NCI-H2171 (cell line): ENCODE measurements around the gene KLHL22.
"Not testable (repeated sequence)": the region's sequence is repeated elsewhere in the genome, so short reads cannot be mapped to it uniquely, and the experiment has no call there.

Experiments
- DNase-seq: peaks from one replicate; lab custom pipeline; 2025; lab: John Stamatoyannopoulos, UW

KLHL22 gene

DNA sequence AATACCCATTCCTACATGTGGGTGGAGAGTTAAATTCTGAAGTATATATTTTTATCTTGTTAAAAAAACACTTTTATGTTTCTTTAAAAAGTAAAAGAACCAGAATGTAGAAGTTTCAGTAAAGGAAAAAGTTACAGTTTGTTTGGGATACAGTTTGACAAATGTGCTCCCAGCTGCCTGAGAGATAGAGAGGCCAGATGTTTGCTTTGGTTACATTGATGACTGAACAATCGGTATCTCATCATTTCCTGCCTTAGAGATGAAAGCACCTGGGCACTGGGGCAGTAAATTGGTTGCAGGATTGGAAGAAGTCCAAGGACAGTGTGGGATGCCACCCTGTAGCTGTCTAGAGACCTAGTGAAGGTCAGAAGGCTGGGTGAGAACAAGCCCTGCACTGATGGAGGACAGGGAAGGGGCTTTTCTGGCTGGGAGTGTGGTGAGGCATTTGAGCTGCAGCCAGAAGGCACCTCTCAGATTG lies 28.4 kb upstream of the KLHL22 start:
- no peak for DNase-seq

DNA sequence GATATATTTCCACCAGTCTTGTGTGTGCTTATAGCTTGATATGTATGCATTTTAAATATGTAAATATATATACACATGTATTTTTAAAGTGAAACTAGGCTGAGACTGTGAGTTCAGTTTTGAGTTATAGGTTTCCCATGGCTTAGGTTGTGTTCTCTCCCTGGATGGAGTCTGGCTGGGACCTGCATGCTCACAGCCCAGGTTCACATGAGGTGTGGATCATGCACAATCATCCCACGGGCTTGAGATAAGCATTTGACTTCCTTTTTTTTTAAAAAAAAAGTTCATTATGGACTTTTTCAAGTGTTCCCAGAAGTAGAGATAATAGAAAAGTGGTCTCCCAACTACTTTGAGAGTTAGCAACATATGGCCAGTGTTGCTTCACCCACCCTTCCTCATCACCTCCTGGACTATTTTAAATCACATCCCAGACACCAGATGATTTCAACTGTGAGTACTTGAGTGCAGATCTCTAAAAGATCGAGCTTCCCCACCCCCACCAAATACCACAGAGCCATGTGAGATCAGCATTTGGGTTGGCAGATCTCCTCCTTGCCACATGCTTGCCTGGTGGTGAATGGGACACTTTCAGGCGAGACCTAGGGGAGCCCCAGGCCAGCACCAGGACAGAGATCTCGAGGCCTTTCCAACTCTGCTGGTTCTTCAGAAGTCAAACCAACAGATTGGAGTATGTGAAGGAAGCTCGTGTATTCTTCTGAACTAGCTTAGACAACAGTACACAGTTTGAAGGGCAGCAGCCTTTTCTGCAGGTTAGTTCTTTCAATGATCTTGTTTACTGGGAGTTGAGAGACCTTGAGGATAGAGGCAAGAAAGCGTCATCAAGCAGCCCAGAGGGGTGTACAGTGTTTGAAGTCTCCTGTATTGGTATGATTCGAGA lies 27.7 kb upstream of the KLHL22 start:
- DNase-seq = no peak

- no peak for DNase-seq
Measured at GRCh38 chr22:20522134-20523004, 26.8 kb upstream of the KLHL22 start.

DNA sequence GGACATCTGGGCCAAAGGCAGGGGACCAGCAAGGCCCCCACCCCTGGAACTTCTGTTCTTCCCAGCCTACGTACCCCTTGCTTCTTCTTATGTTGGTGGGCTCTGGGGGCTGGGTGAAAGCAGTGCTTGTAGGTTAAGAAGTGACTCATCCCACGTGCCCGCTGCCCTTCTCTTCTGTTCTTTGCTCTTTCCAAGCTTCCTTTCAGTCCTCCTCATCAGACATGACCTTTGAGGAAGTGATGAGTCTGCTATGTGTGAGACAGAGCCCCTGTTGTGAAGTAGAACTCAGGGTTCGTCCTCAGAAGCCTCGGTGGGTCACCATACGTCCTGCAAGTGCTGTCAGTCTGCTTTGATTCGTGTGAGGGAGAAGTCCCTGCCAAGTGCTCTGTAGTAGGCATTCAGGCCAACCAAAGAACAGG lies 24.5 kb upstream of the KLHL22 start:
- no peak for DNase-seq

- no peak for DNase-seq
Measured at GRCh38 chr22:20519558-20519957, 24.0 kb upstream of the KLHL22 start.

DNA sequence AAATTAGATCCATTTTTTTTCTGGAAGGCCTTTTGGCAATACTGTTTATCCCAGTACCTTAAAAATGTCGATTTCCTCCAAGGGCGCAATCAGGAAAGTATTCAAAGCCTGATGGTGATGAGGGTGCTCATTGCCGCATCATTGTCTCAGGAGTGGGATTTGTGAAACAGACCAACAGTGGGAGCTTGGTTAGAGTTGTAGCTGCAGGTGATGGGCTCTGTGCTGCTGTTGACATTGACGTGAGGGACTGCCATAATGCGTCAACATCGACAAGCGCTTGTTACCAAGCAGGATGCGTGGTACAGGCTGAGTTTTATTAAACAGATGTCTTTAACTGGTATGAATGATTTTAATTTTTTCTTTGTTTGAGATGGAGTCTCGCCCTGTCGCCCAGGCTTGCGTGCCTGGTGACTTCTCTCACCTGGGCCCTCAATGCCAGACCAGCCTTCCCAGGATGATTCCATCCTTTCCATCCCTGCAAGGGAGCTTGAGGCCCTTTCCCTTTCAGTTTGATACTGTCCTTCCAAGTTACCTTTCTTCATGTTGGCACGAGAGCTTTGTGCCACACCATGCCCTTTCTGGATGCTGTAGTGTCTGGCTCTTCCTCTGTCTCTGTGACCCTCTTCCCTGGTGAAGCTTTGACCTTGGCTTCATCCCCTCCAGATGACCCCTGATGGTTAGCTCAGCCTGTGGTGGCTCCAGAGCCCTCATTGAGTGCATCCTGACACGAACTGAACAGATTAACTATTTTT lies 22.4 kb upstream of the KLHL22 start:
- no peak for DNase-seq

GRCh38 chr22:20517422-20517821 lies 21.8 kb upstream of the KLHL22 start:
- DNase-seq = no peak

GRCh38 chr22:20516399-20516798 lies 20.8 kb upstream of the KLHL22 start:
- no peak for DNase-seq

- DNase-seq = no peak
Measured at GRCh38 chr22:20514658-20515406, 19.2 kb upstream of the KLHL22 start.

DNA sequence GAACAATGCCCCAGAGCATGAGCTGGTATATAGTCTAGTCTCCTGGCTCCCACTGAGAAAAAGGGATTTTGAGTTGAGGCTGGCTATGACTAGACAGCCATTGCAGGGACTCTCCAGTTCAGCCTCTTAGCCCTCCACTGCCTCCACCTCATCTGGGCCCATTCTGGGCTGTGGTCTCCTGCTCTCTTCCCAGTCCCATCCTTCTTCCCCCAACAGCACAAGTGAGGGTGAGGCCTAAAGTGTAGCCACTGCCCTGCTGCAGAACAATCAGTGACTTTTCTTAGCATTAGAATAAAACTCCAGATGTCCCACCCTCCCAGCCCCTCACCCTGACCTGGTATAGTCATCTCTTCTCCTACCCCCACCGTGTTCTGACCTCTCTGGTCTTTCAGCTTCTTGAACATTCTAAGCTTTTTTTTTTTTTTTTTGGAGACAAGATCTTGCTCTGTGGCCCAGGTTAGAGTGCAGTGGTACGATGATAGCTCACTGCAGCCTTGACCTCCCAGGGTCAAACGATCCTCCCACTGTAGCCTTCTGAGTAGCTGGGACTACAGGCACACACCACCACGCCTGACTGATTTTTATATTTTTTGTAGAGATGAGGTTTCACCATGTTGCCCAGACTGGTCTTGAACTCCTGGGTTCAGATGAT lies 16.1 kb upstream of the KLHL22 start:
- no peak for DNase-seq

DNA sequence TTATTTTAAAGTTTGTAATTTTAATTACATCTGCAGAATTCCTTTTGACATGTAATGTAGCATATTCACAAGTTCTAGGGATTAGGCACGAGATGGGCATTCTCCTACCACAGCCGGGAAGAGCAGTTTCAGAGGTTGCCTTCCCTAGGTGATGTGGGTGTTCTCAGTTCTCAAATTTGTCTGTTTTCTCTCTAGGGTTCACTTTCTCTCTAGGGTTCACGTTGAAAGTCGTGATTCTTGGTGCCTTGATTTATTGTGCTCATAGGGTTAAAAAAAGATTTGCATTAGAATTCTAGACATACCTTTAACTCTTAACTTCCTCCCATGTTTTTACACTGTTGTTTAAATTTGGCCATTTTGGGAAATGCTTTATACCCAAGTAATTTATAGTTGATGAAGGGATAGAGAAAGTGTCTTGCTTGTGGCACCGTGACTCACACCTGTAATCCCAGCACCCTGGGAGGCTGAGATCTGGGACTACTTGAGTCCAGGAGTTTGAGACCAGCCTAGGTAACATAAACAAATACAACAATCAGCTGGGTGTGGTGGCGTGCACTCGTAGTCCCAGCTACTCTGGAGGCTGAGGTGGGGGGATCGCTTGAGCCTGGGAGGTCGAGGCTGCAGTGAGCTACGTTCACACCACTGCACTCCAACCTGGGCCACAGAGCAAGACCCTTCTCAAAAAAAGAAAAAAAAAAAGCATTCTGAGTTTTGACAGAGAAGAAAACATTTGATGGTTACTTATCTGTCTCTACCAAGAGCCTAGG lies 15.4 kb upstream of the KLHL22 start:
- no peak for DNase-seq

DNA sequence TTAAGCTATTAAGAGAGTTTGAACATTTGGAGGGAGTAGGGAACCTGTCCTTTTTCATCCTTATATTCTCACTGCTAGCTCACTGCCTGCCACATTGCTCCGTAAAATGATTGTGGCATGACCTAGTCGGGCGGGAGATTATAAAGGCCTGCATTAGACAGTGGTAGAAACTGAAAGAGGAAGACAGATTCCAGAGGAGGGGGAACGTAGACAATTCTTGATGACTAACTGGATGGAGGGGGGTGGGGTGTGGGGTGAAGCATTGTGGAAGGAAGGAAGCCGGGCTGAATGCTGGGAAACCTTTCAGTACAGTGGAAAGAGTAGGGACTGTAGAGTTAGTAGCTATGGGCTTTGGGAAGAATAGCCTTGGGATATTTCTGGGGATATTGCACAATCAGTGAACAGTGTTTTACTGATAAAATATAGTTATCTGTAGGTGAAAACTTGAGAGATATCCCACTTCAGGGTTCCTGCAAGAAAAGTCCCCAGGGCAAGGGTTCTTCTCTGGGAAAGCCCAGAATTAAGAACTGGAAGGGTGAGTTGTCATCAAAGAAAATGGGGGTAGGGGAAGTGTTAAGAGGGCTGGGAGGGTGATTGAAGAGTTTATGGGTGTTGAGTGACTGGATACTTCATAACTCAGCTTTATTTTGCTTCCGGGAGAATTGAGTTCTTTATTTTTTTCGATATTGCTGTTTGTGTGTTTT lies 13.9 kb upstream of the KLHL22 start:
- DNase-seq = no peak

DNA sequence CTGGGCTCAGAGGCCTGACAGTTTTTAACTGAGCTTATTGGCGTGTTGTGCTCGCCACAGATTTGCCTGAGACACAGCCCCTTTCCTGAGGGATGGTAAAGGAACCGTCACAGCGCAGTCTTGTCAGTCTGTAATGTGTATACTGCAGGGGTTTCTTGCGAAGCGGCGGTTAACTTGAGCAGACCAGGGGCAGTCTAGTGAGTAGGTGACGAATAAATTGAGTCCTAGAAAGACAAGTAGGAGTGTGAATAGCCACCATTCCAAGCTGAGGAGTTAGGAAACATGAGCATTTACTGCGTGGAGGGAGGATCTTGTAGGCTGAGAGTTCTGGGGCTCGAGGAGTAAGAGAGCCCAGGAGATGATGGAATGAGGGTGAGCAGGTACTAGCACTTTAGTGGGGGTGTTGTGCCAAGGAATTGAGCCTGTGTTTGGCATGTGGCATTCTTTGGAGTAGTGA lies 13.2 kb upstream of the KLHL22 start:
- no peak for DNase-seq

- DNase-seq = not testable (repeated sequence)
Measured at GRCh38 chr22:20508067-20508755, 12.6 kb upstream of the KLHL22 start.

DNA sequence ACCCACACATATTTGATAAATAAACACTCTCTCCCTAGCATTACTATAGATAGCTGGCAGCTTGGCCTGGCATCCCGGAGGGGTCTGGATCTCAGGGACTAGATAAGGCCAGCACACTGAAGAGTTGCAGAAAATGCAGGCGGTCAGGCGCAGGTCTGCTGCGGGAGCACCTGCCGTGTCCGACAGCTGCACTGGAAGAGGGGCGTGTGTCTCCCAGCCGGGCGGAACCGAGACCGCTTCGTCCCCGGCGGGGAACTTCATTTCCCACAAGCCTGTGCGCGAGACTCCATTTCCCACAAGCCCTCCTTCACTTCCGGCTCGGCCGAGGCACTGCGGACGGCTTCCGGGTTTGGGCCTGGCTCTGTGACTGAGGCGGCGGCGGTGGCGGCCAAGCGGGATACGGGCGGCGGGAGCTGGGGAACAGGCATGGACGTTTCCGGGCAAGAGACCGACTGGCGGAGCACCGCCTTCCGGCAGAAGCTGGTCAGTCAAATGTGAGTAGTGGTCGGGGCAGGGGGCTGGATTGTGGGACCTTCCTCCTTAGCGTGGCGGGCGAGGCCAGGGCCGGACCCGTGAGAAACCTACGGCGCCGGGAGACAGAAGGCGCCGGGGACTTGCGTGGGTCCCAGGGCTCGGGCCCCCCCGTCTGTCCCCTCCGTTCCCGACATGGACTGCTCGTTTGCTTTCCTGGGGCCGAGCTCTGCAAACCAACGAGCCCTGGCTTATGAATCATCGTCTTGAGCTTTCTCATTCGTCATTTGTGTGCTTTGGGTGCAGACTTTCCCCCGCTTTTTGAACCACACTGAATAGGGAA lies 11.9 kb upstream of the KLHL22 start, which contains the start of gene MED15:
Gene MED15, plus strand, starts transcription at position 358 of the 814 bp plus-strand sequence. Its CDS starts 69 bp downstream, at position 427.
- peak; percentile 77 for DNase-seq

GRCh38 chr22:20506543-20507252 lies 11.1 kb upstream of the KLHL22 start:
- no peak for DNase-seq
